Sigmoid colon (tissue), 7 donors: ENCODE measurements around the gene ZNF701. TPM values are rescaled to one million over a fixed set of nuclear protein-coding genes. Genes with fewer than 3 reads are reported as not detected.
A peak's percentile ranks its signal among the peaks of the same experiment; 100 is the strongest.
"Not testable (repeated sequence)": the region's sequence is repeated elsewhere in the genome, so short reads cannot be mapped to it uniquely, and the experiment has no call there.

Source experiments
- DNase-seq: peaks from one replicate; pipeline ENCODE4 v3.0.0-alpha.2; 2019
- H3K27ac ChIP-seq, 4 donors: fragments of 200-600 bp; sonication (generic); one replicate each; pipeline ENCODE4 v1.5.1; 2016 to 2019; ENCODE audit warnings: mild to moderate bottlenecking in 1 of 4
- H3K27me3 ChIP-seq, 3 donors: fragments of 200-600 bp; sonication (generic); one replicate each; pipeline ENCODE4 v1.5.1; 2019; ENCODE audit warnings: mild to moderate bottlenecking in 1 of 3
- H3K36me3 ChIP-seq, 4 donors: fragments of 200-600 bp; sonication (generic); one replicate each; pipeline ENCODE4 v1.5.1; 2016 to 2019
- H3K4me1 ChIP-seq, 4 donors: fragments of 200-600 bp; sonication (generic); one replicate each; pipeline ENCODE4 v1.5.1; 2017 to 2019
- H3K4me3 ChIP-seq, 4 donors: fragments of 200-600 bp; sonication (generic); one replicate each; pipeline ENCODE4 v1.5.1; 2017 to 2019; ENCODE audit warnings: mild to moderate bottlenecking in 2 of 4, moderate library complexity in 1 of 4
- H3K9me3 ChIP-seq, 4 donors: fragments of 200-600 bp in 3 of 4; sonication (generic) in 3 of 4; one replicate each; pipeline versions ENCODE4 v1.5.1 to v1.6.1; 2013 to 2019
- EP300 ChIP-seq, 4 donors: sonication (generic); formaldehyde crosslinking; IDR thresholded peaks; one replicate each; pipeline ENCODE4 v1.6.1; 2017; ENCODE audit warnings: antibody characterized with exemption in 4 of 4
- POLR2A ChIP-seq, 2 donors: fragments of 450-650 bp; IDR thresholded peaks; one replicate each; pipeline ENCODE4 v1.6.1; 2016; ENCODE audit warnings: antibody characterized with exemption in 2 of 2, mild to moderate bottlenecking in 2 of 2, moderate library complexity in 2 of 2
- POLR2AphosphoS5 ChIP-seq, 4 donors: sonication (generic); formaldehyde crosslinking; IDR thresholded peaks; one replicate each; pipeline ENCODE4 v1.6.1; 2017; ENCODE audit warnings: antibody characterized with exemption in 4 of 4
- WGBS, 2 donors: extraction: QIAGEN DNeasy Blood & Tissue Kit; methylation state at CpG; one replicate each; pipeline ENCODE4 v1.1.7; 2013; 5-methylcytosine and 5-hydroxymethylcytosine counted together
- intact Hi-C: fragments of 100-400 bp; cut with DNase I; formaldehyde crosslinking; loops from one replicate; pipeline ENCODE4 v1.15.1; 2023
- polyA plus RNA-seq, 3 donors: library from polyadenylated mRNA; stranded (reverse); fragments of 200-250 nt; gene quantifications; one replicate each; pipeline ENCODE4 v1.2.3, GENCODE V29; 2013
- total RNA-seq, 4 donors: library from RNA; depleted of rRNA; stranded (reverse); fragments of >200 nt; gene quantifications; one replicate each; pipeline ENCODE4 v1.1.0, GENCODE V29; 2016
- TF ChIP-seq, protein P1 (sequence below), 4 experiments: fragments of 450-650 bp in 3 of 4; fragments of 200-600 bp in 1 of 4; IDR thresholded peaks; one replicate each; pipeline ENCODE4 v1.5.1; 2016 to 2019; ENCODE audit warnings: antibody characterized with exemption in 4 of 4, mild to moderate bottlenecking in 3 of 4, moderate library complexity in 2 of 4
- donor health status: healthy with polysubstance abuse.
- donor health status: Bipolar disorder and iron deficiency.
- donor health status: healthy.

ZNF701 gene
- total and polyA plus RNA-seq, 7 donors: 4.8 to 22.4 (median 12.4) TPM

DNA sequence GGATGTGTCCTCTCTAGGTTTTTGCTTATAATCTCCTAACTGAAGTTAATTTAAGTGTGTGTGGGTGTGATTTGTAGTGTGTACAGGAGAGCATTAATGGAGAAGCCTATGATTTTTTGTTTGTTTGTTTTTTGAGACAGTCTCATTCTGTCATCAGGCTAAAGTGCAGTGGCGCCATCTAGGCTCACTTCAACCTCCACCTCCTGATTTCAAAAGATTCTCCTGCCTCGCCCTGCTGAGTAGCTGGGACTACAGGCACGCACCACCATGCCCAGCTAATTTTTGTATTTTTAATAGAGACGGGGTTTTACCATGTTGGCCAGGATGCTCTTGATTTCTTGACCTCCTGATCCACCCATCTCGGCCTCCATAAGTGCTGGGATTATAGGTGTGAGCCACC, 20.6 kb downstream of the ZNF701 start:
- Histone ChIP-seq H3K27me3 (no peaks in the 10 kb centered on the region), H3K36me3 (peaks cover 0 to 38% (median 0%) of the 10 kb centered on the region in 4 donors), H3K9me3 (peaks cover 0 to 16% (median 0%) of the 10 kb centered on the region in 4 donors), H3K4me3 (no peak overlapping the region), H3K27ac (no peak overlapping the region), H3K4me1 (no peaks in the 10 kb centered on the region)
- DNase-seq: no peak
- WGBS, 2 donors: 93 to 96% methylated on average over 5 of the region's 5 CpGs
- TF ChIP-seq POLR2AphosphoS5 (IDR thresholded peaks at IDR 0.05) (no peak), EP300 (IDR thresholded peaks at IDR 0.05) (no peak), POLR2A (IDR thresholded peaks at IDR 0.05) (no peak)
- TF ChIP-seq, protein P1, sequence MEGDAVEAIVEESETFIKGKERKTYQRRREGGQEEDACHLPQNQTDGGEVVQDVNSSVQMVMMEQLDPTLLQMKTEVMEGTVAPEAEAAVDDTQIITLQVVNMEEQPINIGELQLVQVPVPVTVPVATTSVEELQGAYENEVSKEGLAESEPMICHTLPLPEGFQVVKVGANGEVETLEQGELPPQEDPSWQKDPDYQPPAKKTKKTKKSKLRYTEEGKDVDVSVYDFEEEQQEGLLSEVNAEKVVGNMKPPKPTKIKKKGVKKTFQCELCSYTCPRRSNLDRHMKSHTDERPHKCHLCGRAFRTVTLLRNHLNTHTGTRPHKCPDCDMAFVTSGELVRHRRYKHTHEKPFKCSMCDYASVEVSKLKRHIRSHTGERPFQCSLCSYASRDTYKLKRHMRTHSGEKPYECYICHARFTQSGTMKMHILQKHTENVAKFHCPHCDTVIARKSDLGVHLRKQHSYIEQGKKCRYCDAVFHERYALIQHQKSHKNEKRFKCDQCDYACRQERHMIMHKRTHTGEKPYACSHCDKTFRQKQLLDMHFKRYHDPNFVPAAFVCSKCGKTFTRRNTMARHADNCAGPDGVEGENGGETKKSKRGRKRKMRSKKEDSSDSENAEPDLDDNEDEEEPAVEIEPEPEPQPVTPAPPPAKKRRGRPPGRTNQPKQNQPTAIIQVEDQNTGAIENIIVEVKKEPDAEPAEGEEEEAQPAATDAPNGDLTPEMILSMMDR (IDR thresholded peaks at IDR 0.05): no peak
- intact Hi-C loops: no loop called here

DNA sequence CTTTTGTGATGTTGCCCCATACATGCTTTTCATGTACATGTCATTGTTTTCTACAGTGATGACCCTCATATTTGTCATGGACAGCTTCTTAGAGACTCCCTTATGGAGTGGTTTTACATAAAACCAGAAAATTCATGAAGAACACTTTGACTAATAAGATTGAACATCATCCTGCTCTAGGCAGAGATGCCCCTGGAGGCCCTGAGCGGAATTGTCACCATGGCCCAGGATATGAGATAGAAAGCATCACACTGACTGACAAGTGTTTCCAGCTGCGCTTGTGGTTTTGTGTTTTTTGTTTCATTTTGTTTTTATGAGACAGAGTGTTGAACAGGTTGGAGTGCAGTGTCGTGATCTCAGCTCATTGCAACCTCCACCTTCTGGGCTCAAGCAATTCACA, 22.2 kb downstream of the ZNF701 start:
- Histone ChIP-seq H3K4me3 (no peak overlapping the region), H3K36me3 (peaks cover 0 to 50% (median 8%) of the 10 kb centered on the region in 4 donors), H3K9me3 (peaks cover 0 to 17% (median 0%) of the 10 kb centered on the region in 4 donors), H3K4me1 (no peaks in the 10 kb centered on the region), H3K27me3 (no peaks in the 10 kb centered on the region), H3K27ac (no peak overlapping the region)
- TF ChIP-seq, protein P1 (IDR thresholded peaks at IDR 0.05): no peak
- intact Hi-C loops: no loop called here
- DNase-seq: no peak
- WGBS, 2 donors: 65 to 99% methylated on average over 3 of the region's 3 CpGs

DNA sequence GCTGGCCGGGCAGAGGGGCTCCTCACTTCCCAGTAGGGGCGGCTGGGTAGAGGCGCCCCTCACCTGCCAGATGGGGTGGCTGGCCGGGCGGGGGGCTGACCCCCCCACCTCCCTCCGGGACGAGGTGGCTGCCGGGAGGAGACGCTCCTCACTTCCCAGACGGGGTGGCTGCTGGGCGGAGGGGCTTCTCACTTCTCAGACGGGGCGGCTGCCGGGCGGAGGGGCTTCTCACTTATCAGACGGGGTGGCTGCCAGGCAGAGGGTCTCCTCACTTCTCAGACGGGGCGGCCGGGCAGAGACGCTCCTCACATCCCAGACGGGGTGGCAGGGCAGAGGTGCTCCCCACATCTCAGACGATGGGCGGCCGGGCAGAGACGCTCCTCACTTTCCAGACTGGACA, 23.4 kb downstream of the ZNF701 start:
- DNase-seq, H3K27ac ChIP-seq, H3K4me3 ChIP-seq, intact Hi-C loops, H3K27me3 ChIP-seq, H3K4me1 ChIP-seq: not testable (repeated sequence)
- peaks cover 0 to 12% (median 0%) of the 10 kb centered on the region in 4 donors for H3K9me3 ChIP-seq
- 98% methylated on average over 25 of the region's 25 CpGs; no CpG with 5 or more reads in 1 of the 2 donors for WGBS, 2 donors
- peaks cover 0 to 50% (median 8%) of the 10 kb centered on the region in 4 donors for H3K36me3 ChIP-seq

DNA sequence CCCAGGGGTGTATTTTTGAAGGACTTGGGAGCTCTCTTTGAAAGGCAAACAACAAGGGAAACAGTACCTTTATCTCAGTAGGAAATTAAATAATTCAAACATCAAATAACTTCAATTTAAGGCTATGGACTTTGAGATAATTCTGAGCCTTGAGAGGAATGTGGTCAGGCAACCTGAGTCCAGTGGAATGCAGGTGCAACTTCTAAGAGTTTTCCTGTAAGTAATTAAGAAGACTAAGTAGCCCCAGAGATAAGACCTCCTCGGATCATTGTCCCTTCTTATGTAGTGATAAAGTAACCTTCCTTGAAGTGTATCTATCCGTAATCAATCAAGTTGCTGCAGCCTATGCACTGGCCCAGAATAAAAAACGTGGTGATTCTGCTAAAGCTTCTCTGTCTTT, 29.2 kb downstream of the ZNF701 start:
- 82 to 93% methylated on average over 3 of the region's 3 CpGs for whole genome bisulfite sequencing, 2 donors
- Histone ChIP-seq H3K36me3 (peaks cover 0 to 19% (median 8%) of the 10 kb centered on the region in 4 donors), H3K27ac (no peak overlapping the region), H3K27me3 (no peaks in the 10 kb centered on the region), H3K9me3 (peaks cover 0 to 15% (median 0%) of the 10 kb centered on the region in 4 donors), H3K4me3 (no peak overlapping the region), H3K4me1 (peaks cover 0 to 17% (median 14%) of the 10 kb centered on the region in 4 donors)
- DNase-seq: no peak
- intact Hi-C loops: no loop called here
- TF ChIP-seq, protein P1 (IDR thresholded peaks at IDR 0.05): no peak
- TF ChIP-seq POLR2A (IDR thresholded peaks at IDR 0.05): no peak
- no peak for TF ChIP-seq POLR2AphosphoS5 (IDR thresholded peaks at IDR 0.05)
- TF ChIP-seq EP300 (IDR thresholded peaks at IDR 0.05): no peak

DNA sequence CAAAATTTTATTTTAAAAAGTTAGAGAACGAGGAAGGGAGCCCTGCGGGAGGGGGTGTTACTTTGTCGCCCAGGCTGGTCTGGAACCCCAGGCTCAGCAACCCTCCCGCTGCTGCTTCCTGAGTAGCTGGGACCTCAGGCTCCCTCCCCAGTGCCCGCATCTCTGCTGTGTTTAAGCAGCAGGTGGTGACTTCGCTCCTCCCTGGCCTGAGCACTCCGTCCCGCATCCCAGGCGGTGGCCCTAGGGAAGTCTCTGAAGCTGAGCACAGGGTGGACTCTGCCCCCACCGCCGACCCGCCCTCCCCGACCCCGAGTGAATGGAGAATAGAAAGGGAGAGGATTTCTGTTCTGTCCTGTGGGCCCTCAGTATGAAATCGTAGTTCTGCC, 30.5 kb downstream of the ZNF701 start:
- H3K4me1 ChIP-seq: peaks cover 0 to 17% (median 14%) of the 10 kb centered on the region in 4 donors
- peaks cover 0 to 13% (median 0%) of the 10 kb centered on the region in 4 donors for H3K9me3 ChIP-seq
- H3K27ac ChIP-seq: peak overlapping the region; percentile 70 to 87 (median 76)
- WGBS, 2 donors: 0 to 1% methylated on average over 15 of the region's 15 CpGs
- TF ChIP-seq POLR2AphosphoS5 (IDR thresholded peaks at IDR 0.05): no peak
- no peak for TF ChIP-seq EP300 (IDR thresholded peaks at IDR 0.05)
- TF ChIP-seq, protein P1 (IDR thresholded peaks at IDR 0.05): no peak
- no peak for TF ChIP-seq POLR2A (IDR thresholded peaks at IDR 0.05)
- no peaks in the 10 kb centered on the region for H3K27me3 ChIP-seq
- peak; percentile 62 for DNase-seq
- intact Hi-C loops: loop anchor here (2.0 kb wide), 2 partner anchors 30 to 36 kb away; partner anchors contain the start of gene ZNF701
- peak overlapping the region; percentile 48 to 66 (median 56) for H3K4me3 ChIP-seq
- peaks cover 0 to 14% (median 8%) of the 10 kb centered on the region in 4 donors for H3K36me3 ChIP-seq
